ENCODE data around the gene GRIN2A.

Gene GRIN2A

DNA sequence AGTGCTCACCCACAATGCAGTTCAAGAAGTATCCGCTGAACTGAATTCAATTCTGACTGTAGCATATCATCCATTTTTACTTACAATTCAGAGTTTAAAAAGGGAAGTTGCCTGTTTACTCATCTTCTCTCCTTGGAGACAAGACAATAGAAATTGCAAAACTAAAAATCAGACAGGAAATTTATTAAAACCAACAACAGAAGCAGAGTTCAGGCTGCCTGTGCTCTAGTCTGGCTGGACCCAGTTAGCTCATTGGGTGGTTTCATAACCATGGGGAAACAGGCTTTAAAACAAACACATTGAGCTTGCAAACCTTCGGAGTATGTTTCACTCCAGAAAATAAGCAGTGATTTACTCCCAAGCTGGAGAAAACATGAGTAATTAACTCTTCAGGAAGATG, 321.4 kb downstream of the GRIN2A start:
- DNase-seq (ENCODE audit: low read depth in 2 of 2): no peak

DNA sequence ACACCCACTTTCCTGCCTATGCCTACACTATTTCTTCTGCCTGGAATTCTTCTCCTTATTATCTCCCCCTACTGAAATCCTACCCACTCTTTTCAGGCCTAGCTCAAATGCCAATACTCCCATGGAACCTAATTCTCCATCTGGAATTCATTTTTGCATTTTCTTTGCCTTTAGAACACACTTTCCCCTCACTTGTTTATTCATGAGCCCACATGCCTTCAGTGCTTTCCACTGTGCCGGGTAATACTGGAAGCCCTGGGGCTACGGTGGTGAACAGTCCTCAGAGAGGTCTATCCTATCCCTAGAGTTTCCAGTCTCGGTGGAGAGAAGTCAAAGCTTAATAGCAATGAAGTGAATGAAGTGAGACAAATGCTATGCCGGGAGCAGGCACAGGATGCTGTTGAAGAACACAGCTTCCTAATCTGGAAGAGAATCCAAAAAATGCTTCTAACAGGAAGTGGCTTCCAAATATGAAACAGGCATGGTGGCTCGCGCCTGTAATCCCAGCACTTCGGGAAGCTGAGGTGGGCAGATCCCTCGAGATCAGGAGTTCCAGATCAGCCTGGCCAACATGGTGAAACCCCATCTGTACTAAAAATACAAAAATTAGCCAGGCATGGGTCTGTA, 322.4 kb downstream of the GRIN2A start:
- no peak for DNase-seq (ENCODE audit: low read depth in 2 of 2)

DNA sequence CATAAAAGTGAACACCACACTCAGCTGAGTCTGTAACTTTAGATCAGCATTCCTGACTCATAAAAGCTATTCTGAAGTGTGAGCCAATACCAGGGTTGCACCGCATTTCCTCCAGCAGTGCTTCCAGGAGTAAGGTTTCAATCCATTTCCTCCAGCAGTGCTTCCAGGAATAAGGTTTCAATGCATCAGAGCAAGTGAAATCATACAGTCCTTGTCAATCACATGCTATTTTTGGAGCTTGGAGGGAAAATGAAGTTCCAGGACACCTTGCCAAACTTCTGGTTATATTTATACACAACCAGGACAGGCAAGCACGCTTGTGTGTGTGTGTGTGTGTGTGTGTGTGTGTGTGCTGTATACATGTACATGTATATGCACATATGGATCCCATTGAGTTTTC, 327.6 kb downstream of the GRIN2A start:
- no peak for DNase-seq (ENCODE audit: low read depth in 2 of 2)

DNA sequence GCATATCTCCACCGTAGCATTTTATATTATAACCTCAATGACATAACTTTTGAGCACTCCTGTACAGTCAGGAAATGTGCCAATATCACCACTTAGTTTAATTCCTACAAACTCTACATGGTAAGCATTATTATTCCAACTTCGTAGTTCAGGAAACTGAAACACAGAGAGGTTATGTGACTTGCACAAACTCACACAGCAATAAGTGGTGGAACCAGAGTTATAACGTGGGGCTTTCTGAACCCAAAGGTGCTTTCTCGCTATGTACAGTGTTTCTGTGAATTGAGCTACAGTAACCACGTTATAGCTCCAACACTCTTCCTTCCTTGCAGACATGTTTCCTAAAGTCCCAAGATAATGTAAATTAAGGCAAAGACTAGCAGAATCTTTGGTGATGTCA, 330.2 kb downstream of the GRIN2A start:
- DNase-seq (ENCODE audit: low read depth in 2 of 2): no peak

DNA sequence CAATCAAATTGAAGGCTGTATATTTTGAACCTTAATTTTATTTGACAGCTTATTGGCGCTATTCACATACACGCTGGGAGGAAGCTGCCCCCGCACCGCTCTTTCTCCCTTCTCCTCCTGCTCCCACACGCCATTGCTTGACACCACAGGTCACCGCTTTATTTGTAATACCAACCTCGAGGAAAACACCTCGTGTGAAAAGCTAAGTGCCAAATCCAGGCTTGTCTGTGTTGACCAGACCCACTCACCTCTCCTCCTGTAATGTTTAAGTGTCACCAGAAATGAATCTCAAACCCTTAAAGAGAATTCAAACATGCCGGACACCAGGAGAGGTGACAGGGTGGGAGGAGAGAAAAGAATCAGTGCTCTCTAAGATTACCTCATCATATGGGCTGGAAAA, 331.4 kb downstream of the GRIN2A start:
- no peak for DNase-seq (ENCODE audit: low read depth in 2 of 2)

DNA sequence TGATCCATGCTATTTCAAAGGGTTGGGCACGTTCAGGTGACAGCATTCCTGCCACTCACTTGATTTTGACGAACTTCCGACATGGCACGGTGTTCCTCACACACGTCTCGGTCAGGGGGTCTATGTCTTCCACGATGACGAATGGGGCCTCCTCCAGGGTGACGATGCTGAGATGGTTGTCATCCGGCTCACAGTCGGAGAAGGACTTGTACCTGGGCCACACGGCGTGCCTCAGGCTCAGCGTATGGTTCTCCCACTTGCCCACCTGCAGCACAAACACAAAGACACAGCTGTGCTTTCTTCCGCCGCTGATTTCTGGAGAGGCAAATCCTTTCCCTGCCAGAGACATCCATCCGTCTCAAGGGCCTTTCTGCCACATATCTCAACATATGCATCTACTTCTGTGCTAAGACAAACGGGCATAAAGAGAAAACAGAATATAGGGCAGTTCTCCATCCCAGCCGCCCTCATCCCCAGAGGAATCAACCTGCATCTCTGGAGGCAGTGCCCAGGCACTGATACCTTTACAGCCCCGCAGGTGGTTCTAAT, 332.5 kb downstream of the GRIN2A start:
- no peak for DNase-seq (ENCODE audit: low read depth in 2 of 2)

DNA sequence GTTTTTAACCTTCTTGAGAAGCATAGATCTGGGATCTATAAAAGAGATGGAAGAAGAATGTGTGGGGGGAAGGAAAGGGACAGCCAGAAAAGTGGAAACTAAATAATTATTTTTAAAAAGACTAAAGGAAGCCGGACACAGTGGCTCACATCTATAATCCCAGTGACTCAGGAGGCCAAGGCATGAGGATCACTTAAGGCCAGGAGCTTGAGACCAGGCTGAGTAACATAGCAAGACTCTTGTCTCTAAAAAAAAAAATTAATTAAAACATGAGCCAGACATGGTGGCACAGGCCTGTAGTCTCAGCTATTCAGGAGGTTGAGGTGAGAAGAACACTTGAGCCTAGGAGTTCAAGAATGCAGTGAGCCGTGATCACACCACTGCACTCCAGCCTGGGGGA, 335.1 kb downstream of the GRIN2A start:
- no peak for DNase-seq (ENCODE audit: low read depth in 2 of 2)

DNA sequence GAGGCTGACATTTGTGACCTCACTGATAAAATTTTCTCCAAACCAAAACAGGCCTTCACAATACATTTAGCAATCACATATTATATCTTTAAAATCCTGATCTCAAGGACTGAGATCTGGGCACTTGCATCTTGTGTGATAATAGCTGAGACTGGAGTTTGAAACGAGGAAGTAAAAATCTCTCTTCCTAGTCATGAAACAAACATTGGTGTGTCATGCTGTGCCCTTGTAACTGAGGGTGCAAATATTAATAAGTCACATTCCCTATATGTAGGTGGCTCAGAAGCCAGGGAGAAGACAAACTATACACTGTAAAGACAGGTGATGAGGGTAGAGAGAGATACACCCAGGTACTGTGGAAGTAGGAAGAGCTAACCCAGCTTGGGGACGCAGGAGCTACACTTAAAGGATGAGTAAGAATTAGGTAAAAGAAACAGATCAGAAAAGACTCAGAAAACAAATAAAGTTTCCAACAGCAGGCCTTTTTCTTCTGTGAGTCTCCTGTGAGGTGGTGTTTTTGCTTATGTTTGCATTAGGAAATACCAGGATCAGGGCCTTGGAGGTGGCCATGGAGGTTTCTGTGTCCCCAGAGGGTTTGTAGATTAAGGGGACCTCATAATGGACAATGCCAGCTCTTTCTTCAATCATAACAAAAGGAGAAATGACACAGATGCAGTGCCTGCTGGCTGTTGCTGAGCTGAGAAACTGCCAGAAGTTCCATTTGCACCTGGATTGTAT, 335.7 kb downstream of the GRIN2A start:
- no peak for DNase-seq (ENCODE audit: low read depth in 2 of 2)

DNA sequence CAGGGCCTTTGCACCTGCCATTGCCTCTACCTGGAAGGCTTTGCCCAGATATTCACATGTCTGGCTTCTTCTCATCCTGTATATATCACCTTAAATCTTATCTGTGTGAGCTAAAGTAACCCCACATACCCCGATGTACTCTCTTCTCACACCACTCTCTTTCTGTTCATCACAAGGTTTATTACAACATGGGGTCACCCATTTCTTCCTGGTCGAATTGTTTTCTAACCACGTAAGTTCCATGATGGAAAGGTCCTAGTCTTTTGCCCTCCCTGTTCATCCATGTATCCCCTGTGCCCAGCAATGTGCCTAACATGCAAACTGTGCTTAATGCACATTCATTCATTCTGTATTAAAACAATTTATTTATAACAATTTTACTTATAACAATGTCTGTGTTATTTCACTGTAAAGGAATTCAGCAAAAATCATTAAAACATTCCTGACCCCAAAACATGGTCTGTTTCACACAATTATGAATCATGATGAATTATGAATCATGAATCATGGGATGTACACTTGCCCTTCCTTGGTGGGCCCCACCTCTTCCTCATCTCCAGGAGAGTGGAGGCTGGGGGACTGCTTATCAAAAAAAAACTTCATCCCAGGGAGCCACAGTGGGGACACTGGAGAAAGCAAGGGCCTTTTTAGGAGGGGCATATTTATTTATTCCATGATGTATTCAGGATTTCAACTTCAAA, 336.4 kb downstream of the GRIN2A start:
- DNase-seq (ENCODE audit: low read depth in 2 of 2): no peak

DNA sequence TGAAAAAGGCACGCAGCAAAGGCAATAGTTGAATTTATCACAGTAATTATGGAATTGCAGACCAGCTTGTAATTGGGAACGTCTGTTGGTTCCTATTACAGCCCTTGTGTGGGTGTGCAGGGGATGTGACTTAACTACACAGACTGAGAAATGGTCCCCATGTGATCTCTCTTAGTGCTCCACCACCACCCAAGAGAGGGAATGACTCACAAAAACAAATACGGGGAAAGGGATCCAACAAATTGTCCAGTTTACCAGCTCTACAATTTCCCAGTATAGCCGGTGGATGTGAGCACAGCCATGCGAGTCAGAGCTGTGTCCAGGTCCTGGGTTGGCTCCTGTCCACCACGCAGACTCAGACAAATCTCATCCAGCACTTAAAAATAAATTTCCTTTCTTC, 337.9 kb downstream of the GRIN2A start:
- no peak for DNase-seq (ENCODE audit: low read depth in 2 of 2)

DNA sequence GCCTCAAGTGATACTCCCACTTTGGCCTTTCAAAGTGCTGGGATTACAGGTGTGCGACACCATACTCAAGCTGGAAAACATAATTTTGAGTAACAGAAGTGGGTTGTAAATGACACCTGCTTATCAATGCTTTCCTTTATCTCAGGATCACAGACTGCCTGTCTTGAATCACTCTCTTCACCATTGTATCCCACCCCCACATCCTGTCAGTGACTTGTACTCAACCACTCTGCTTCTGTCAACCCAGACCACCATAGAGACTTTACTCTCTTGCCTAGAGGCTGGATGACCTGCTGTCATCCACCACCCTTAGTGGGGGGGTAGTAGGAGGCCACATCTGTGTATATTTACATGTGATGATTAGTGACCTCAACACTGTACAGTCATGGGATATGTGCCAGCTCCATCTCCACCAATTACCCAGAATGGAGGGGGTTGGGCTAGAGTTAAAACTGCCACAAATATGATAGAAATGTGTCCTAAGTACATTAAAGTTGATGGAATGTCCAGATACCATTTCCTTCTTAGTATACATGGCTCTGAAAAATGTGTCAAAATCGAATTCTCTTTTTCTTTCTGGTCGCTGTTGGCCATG, 338.7 kb downstream of the GRIN2A start:
- DNase-seq (ENCODE audit: low read depth in 2 of 2): no peak

DNA sequence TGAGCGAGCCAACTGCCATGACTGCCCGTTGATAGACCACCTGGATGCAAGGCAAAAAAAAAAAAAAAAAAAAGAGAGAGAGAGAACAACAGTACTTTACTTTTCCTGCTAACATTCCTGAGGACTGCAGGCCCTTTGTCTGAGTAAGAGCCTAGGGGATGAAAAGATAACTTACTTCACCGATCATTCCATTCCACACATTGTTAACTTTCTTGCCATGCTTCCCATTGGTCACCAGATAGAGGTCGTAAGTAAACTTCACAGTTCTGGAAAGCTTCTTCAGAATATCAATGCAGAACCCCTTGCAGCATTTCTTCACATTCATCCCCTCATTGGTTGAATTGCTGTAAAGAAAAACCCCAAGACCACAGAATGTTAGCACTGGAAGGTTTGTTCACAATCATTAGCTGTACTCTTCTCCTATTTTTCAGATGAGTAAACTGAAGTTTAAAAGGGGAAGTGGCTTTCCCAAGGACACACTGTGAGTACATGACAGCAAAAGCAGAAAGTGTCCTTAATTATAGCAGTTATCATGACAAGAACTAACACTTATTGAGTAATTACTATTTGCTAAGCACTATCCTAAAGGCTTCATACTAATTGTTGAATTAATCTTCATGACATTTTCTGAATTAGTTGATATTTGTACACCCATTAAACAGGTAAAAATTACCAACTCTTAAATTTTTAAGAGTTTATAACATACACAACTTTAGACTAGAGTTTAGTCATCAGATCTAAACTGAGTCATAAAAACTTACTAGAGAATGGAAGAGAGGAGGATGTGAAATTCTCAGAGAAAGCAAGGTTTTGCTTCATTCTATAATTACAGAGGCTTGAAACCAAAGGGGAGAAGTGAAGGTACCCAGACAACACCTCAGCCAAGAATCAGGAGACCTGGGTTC, 341.2 kb downstream of the GRIN2A start:
- no peak for DNase-seq (ENCODE audit: low read depth in 2 of 2)

DNA sequence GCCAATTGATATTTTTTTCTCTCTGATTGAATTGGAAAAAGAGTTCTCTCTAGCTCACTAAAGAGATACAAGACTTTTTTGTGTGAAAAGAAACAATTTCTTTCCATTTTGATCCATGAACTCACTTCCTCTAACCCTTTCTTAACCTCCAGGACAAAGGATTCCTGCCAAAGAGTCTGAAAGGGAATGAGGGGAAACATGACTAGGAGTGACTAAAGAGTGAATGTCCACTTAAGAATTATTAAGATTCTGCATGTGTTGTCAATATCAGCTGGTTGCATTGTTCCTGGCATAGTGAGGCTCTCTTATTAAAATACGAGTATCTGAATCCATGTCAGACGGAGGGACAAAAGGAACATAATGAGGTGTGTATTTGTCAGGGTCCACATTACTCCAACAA, 344.7 kb downstream of the GRIN2A start:
- no peak for DNase-seq (ENCODE audit: low read depth in 2 of 2)

DNA sequence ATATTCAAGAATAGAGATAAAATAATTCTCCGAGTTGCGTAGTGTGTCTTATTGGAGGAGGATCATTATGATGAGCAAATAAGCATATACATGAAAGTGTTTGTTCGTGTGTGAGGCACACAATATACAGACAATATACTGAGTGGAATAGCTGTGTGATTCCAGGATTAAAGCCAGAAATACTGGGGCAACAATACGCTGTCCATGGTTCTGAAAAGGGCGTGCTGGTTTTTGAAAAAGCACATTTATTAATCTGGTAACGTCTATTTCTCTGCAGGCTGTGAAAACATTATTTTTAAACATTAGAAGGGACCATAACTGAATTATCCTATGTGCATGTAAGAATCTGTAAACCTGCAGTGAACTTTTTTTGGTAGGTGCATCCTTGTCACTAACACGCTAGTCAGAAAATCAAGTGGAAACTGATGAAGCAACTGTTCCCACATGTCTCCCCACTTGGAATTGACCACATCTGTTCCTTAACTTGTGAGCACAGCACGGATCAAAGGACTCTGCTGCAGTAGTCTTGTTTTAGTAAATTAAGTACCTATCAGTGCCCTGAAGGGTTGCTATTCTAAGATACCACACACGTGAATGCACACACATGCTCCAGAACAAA, 346.0 kb downstream of the GRIN2A start:
- no peak for DNase-seq (ENCODE audit: low read depth in 2 of 2)

DNA sequence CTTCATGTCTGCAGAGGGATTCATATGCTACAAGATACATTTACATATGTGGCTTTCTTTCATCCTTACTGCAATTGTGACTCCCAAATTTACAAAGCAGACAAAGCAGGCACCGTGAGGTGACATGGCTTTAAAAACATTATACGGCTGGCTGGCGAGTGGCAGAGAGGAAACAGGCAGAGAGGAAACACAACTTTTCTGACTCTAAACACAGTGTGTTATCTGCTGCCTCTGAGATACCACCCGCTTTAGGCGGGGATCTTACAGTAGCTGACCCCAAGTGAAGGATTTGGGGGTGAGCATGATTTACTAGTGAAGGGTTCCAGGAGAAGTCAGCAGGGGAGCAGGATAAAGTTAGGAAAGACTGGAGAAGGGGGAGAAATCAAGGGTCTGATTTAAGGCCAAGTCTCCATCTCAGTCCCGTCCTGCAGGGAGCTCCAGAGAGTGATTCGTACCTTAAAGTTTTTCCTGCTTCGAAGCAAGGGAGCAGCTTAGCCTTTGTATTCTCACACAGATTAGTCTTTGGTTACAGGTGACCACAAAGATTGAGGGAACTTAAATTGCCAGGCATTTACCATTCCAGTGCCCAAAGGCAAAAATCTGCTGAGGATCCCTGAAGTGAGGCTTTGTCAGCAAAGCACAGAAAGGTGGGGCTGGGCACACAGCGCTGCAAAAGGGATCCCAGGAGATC, 355.0 kb downstream of the GRIN2A start:
- no peak for DNase-seq (ENCODE audit: low read depth in 2 of 2)

DNA sequence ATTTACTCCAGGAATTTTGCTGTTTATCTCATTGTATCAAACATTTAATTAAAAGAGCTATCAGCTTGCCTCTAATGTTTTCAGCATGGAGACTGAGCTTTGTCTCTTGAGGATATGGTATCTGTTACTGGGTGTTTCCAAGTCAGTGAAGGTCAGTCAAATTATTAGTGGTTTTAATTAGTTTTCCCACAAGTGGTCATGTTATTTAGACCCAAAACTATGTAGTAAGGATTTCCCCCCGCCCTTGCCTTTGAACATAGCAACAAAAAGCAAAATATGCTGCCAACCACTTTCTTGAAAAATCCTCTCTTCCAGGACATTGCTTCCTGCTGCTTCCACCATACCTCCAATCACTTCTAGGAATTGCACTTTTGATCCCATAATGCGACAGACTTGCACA, 355.6 kb downstream of the GRIN2A start:
- no peak for DNase-seq (ENCODE audit: low read depth in 2 of 2)

DNA sequence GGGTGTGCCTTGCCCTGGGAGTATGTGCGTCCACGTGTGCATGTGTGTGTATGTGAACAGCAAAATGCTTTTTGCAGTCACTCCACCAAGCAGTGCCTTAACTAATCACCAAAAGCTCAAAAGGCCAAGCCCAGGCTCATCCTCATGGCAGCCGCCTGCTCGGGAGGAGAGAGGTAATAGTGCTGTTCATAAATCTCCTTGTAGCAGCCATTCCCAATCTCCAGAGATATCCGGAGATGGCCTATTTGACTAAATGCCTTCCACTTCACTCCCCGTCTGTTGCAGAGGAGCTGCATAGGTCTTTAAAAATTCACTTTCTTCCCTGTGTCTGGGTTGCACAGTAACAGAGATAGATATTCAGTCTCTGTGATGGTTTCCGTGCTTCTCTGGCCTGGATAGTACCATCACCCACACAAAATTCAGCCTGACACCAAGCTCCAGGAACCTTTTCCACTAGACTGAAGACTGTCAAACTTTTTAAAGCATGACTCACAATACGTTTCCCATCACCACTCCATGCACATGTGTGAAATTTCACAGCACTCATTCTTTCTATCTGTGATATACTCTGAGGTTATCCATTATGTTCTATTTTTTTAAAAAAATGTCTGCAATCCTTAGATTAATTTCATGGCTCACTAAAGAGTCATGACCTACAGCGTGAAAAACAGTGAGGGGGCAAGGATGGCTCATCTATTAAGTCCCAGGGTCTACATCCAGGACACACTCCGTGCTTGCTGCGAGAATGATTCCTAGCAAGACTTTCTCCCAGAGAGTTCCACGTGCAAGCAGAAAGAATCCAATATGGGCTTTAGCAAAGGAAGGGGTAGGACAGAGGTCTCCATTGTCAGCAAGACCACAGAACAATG, 357.8 kb downstream of the GRIN2A start:
- no peak for DNase-seq (ENCODE audit: low read depth in 2 of 2)

DNA sequence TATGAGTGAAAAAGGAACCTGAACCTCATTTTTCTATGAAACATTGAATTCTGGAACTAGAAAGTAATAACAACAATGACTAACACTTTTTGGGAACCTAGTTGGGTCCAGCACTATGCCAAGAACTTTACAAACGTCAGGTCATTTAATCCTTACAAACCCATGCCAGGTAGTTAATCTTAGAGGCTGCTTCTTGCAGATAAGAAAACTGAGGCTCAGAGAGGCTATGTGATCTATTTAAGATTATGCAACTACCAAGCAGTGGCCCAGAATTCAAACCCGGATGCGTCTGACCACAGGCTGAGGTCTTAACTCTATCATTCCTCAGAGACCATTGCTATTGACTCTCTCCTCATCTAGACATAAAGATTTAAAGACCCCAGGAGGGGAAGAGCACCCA, 358.7 kb downstream of the GRIN2A start:
- no peak for DNase-seq (ENCODE audit: low read depth in 2 of 2)

DNA sequence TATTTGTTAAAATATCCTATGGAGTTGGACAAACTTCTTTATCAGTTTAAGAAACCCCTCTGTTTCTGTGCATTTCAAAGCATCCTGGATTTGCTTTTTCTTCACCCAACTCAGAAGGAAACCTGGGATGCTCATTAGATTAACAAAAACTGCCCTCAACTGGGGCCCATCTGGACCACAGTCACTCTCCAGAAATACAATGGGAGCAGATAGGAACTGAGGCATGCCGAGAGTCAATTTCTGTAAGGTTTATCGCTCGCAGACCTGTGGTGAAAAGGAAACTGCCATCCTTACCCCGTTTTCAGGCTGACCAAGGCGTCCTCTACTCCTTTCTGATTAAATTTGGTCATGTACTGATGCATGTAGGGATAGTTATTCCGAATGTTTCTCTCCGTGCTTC, 360.3 kb downstream of the GRIN2A start:
- no peak for DNase-seq (ENCODE audit: low read depth in 2 of 2)
